ENCODE measurements around the gene SAMD4A. TPM values are rescaled to one million over a fixed set of nuclear protein-coding genes. Genes with fewer than 3 reads are reported as not detected.

Gene SAMD4A
- total RNA-seq, 2 experiments from 2014 or later = 0.06 to 1.0 TPM

- TF ChIP-seq CTCF (conservative IDR thresholded peaks at IDR 0.05; ENCODE audit: low read length) = no peak
- no peak for TF ChIP-seq EZH2phosphoT487 (IDR thresholded peaks at IDR 0.05; ENCODE audit: borderline replicate concordance, low read depth, low read length)
- no peak for DNase-seq (ENCODE audit: low spot score)
- BruUV-seq (replicated peaks) = no TSS peak
- Histone ChIP-seq H2AFZ (ENCODE audit: low read length) (no peak overlapping the region), H3K9me3 (ENCODE audit: low read length) (no peaks in the 10 kb centered on the region), H4K20me1 (ENCODE audit: insufficient read depth, low read length) (no peaks in the 10 kb centered on the region), H3K4me3 (ENCODE audit: low read depth, low read length, poor library complexity, severe bottlenecking) (no peak overlapping the region), H3K27ac (ENCODE audit: low read depth, low read length, poor library complexity, severe bottlenecking) (no peak overlapping the region), H3K4me1 (ENCODE audit: insufficient read depth, low read length, poor library complexity, severe bottlenecking) (no peaks in the 10 kb centered on the region), H3K4me2 (ENCODE audit: low read length) (no peak overlapping the region), H3K79me2 (ENCODE audit: insufficient read depth, low read depth, low read length) (no peaks in the 10 kb centered on the region), H3K36me3 (ENCODE audit: insufficient read depth, low read length) (no peaks in the 10 kb centered on the region), H3K9me2 (ENCODE audit: insufficient read depth, low read length) (no peaks in the 10 kb centered on the region)
- POLR2A ChIA-PET = interaction anchor here (0.7 to 1.2 kb wide), 4 partner anchors 9 to 39 kb away, joined by 3 read pairs; no protein-coding TSS in a partner anchor
- CTCF ChIA-PET (ENCODE audit: unreplicated experiment) = interaction anchor here (0.8 kb wide), 1 partner anchor 62 kb away, joined by 3 read pairs; no protein-coding TSS in a partner anchor
- intact Hi-C loops (cut with micrococcal nuclease; ENCODE audit: unreplicated experiment) = no loop called here
Measured at GRCh38 chr14:54816450-54816849, 249.5 kb downstream of the SAMD4A start.

- H3K4me1 ChIP-seq (ENCODE audit: insufficient read depth, low read length, poor library complexity, severe bottlenecking) = no peaks in the 10 kb centered on the region
- no peak overlapping the region for H3K4me3 ChIP-seq (ENCODE audit: low read depth, low read length, poor library complexity, severe bottlenecking)
- no peaks in the 10 kb centered on the region for H3K9me2 ChIP-seq (ENCODE audit: insufficient read depth, low read length)
- H4K20me1 ChIP-seq (ENCODE audit: insufficient read depth, low read length) = no peaks in the 10 kb centered on the region
- intact Hi-C loops (cut with micrococcal nuclease; ENCODE audit: unreplicated experiment) = no loop called here
- H3K9me3 ChIP-seq (ENCODE audit: low read length) = no peaks in the 10 kb centered on the region
- no peak for DNase-seq (ENCODE audit: low spot score)
- BruUV-seq (replicated peaks) = no TSS peak
- no peak overlapping the region for H3K27ac ChIP-seq (ENCODE audit: low read depth, low read length, poor library complexity, severe bottlenecking)
- no peak overlapping the region for H2AFZ ChIP-seq (ENCODE audit: low read length)
- ChIA-PET POLR2A (interaction anchor here (0.6 to 1.2 kb wide), 2 partner anchors 23 to 31 kb away, joined by 3 read pairs; no protein-coding TSS in a partner anchor), CTCF (ENCODE audit: unreplicated experiment) (no interaction called here)
- TF ChIP-seq EZH2phosphoT487 (IDR thresholded peaks at IDR 0.05; ENCODE audit: borderline replicate concordance, low read depth, low read length) = no peak
- TF ChIP-seq CTCF (conservative IDR thresholded peaks at IDR 0.05; ENCODE audit: low read length) = no peak
- no peaks in the 10 kb centered on the region for H3K79me2 ChIP-seq (ENCODE audit: insufficient read depth, low read depth, low read length)
- no peaks in the 10 kb centered on the region for H3K36me3 ChIP-seq (ENCODE audit: insufficient read depth, low read length)
- no peak overlapping the region for H3K4me2 ChIP-seq (ENCODE audit: low read length)
Measured at GRCh38 chr14:54817506-54817905, 250.6 kb downstream of the SAMD4A start.

GRCh38 chr14:54818201-54819133 lies 251.5 kb downstream of the SAMD4A start:
- ChIA-PET CTCF (ENCODE audit: unreplicated experiment) (no interaction called here), POLR2A (interaction anchor here (0.7 kb wide), 2 partner anchors 13 to 103 kb away, joined by 3 to 4 read pairs; no protein-coding TSS in a partner anchor)
- no peaks in the 10 kb centered on the region for H4K20me1 ChIP-seq (ENCODE audit: insufficient read depth, low read length)
- TF ChIP-seq EZH2phosphoT487 (IDR thresholded peaks at IDR 0.05; ENCODE audit: borderline replicate concordance, low read depth, low read length) (no peak), CTCF (conservative IDR thresholded peaks at IDR 0.05; ENCODE audit: low read length) (no peak)
- no peak overlapping the region for H3K4me3 ChIP-seq (ENCODE audit: low read depth, low read length, poor library complexity, severe bottlenecking)
- H3K9me2 ChIP-seq (ENCODE audit: insufficient read depth, low read length) = no peaks in the 10 kb centered on the region
- H3K4me2 ChIP-seq (ENCODE audit: low read length) = no peak overlapping the region
- no peaks in the 10 kb centered on the region for H3K79me2 ChIP-seq (ENCODE audit: insufficient read depth, low read depth, low read length)
- H3K27ac ChIP-seq (ENCODE audit: low read depth, low read length, poor library complexity, severe bottlenecking) = no peak overlapping the region
- H3K9me3 ChIP-seq (ENCODE audit: low read length) = no peaks in the 10 kb centered on the region
- no peak for DNase-seq (ENCODE audit: low spot score)
- H2AFZ ChIP-seq (ENCODE audit: low read length) = no peak overlapping the region
- intact Hi-C loops (cut with micrococcal nuclease; ENCODE audit: unreplicated experiment) = no loop called here
- H3K36me3 ChIP-seq (ENCODE audit: insufficient read depth, low read length) = no peaks in the 10 kb centered on the region
- no TSS peak for BruUV-seq (replicated peaks)
- no peaks in the 10 kb centered on the region for H3K4me1 ChIP-seq (ENCODE audit: insufficient read depth, low read length, poor library complexity, severe bottlenecking)
